Kidney epithelial cell (primary cell): ENCODE data around the gene HPGDS. TPM values are rescaled to one million over a fixed set of nuclear protein-coding genes. Genes with fewer than 3 reads are reported as not detected.

Experiments used
- DNase-seq: peaks from one replicate; pipeline ENCODE4 v3.0.0-alpha.2; 2010; ENCODE audit warnings: low read depth
- H3K27me3 ChIP-seq: 2 replicates; pipeline ENCODE4 v1.6.0; 2011; ENCODE audit warnings: low read length; ENCODE audit not compliant: control insufficient read depth, insufficient read depth
- H3K36me3 ChIP-seq: 2 replicates; pipeline ENCODE4 v1.5.1; 2011; ENCODE audit warnings: low read length; ENCODE audit not compliant: control insufficient read depth, insufficient read depth
- H3K4me3 ChIP-seq: 2 replicates; pipeline ENCODE4 v1.5.1; 2011; ENCODE audit warnings: low read depth, mild to moderate bottlenecking, control low read depth, low read length
- total RNA-seq: library from RNA; depleted of rRNA; stranded (reverse); fragments of >200 nt; gene quantifications from 2 replicates; pipeline ENCODE4 v1.2.3, GENCODE V29; 2015
- TF ChIP-seq, protein P1 (sequence below): IDR thresholded peaks from 2 replicates; pipeline ENCODE4 v1.5.1; 2011; ENCODE audit warnings: mild to moderate bottlenecking, moderate library complexity, low read length, control low read depth, inconsistent platforms; ENCODE audit not compliant: insufficient read depth, poor library complexity, severe bottlenecking

The HPGDS gene
- total RNA-seq, 1 donor from 2014 or later = not detected

DNA sequence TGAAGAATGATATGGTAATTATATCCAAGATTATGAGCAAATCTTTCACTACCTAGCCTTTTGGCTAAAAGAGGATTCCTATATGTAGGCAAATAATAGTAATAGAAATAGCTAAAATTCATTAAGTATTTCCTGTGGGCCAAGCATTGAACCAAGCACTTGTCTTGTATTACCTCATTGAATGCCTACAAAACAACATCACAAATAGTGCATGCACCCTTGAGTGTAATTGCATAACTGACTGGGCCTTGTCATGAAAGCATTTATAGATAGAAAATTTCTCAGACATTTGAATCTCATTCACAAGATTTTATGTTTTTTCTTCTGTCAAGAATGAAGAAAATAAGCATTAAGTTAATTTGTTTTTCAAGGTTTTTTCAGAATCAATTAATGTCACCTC is 3.9 kb upstream of the HPGDS start:
- no peaks in the 10 kb centered on the region for H3K27me3 ChIP-seq
- TF ChIP-seq, protein P1, sequence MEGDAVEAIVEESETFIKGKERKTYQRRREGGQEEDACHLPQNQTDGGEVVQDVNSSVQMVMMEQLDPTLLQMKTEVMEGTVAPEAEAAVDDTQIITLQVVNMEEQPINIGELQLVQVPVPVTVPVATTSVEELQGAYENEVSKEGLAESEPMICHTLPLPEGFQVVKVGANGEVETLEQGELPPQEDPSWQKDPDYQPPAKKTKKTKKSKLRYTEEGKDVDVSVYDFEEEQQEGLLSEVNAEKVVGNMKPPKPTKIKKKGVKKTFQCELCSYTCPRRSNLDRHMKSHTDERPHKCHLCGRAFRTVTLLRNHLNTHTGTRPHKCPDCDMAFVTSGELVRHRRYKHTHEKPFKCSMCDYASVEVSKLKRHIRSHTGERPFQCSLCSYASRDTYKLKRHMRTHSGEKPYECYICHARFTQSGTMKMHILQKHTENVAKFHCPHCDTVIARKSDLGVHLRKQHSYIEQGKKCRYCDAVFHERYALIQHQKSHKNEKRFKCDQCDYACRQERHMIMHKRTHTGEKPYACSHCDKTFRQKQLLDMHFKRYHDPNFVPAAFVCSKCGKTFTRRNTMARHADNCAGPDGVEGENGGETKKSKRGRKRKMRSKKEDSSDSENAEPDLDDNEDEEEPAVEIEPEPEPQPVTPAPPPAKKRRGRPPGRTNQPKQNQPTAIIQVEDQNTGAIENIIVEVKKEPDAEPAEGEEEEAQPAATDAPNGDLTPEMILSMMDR = no peak
- no peaks in the 10 kb centered on the region for H3K36me3 ChIP-seq
- no peak overlapping the region for H3K4me3 ChIP-seq
- no peak for DNase-seq

DNA sequence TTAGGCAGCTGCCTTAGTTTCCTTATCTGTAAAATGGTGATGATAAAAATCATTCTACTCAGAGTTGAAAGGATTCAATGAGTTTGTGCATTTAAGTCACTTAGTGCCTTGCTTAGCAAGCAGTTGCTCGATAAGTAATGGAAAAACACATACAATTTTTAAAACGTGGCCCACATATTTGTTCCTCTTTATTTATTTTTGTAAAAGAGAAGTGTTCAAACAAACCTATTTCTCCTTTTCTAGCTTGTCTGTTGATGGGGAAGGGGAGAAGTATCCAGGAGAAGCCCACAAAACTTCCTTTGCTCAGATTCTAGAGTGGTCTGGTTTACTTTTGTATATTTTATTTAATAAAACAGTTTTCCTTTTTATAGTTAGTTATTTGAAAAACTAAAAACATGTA is 3.3 kb upstream of the HPGDS start:
- no peaks in the 10 kb centered on the region for H3K36me3 ChIP-seq
- no peak overlapping the region for H3K4me3 ChIP-seq
- H3K27me3 ChIP-seq = no peaks in the 10 kb centered on the region
- TF ChIP-seq, protein P1 = no peak
- no peak for DNase-seq

DNA sequence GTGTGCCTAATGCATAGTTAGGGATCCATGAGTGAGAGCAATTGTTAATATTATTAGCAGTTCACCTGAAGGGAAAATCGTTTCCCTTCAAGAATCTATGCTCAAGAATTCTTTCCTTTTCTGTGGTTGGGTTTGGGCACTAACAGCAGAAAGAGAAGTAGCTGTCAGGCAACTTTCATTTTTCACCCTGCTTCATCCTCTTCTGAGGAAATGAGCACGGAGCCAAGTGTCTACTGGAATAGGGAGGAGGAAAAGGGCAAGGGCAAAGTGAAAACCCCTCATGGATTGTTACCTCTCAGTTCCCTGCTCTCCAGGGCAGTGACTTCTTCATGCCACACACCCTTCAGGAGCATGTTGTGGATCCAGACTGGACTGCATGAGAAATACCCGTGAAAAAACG is 2.6 kb upstream of the HPGDS start:
- H3K36me3 ChIP-seq = no peaks in the 10 kb centered on the region
- H3K4me3 ChIP-seq = no peak overlapping the region
- no peaks in the 10 kb centered on the region for H3K27me3 ChIP-seq
- TF ChIP-seq, protein P1 = no peak
- DNase-seq = no peak

DNA sequence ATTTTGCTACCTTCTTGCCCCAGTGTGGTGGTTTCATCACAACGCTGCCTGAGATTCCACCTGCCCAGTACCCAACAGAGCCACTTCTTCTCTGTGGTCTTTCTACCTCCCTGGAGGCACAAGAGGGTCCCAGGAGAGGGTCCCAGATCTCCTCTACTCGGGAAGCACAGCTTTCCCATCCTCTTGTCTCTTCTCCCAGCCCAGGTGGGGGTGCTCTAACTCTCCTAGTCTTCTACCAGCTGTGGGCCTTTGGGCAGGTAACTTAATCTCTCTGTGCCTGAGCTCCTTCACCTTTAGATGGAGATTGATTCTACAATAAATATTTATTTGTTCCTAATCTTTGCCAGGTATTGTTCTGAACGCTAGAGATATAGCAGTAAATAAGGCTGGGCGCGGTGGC is 1.8 kb upstream of the HPGDS start:
- Histone ChIP-seq H3K4me3 (no peak overlapping the region), H3K36me3 (no peaks in the 10 kb centered on the region), H3K27me3 (no peaks in the 10 kb centered on the region)
- TF ChIP-seq, protein P1 = no peak
- no peak for DNase-seq

DNA sequence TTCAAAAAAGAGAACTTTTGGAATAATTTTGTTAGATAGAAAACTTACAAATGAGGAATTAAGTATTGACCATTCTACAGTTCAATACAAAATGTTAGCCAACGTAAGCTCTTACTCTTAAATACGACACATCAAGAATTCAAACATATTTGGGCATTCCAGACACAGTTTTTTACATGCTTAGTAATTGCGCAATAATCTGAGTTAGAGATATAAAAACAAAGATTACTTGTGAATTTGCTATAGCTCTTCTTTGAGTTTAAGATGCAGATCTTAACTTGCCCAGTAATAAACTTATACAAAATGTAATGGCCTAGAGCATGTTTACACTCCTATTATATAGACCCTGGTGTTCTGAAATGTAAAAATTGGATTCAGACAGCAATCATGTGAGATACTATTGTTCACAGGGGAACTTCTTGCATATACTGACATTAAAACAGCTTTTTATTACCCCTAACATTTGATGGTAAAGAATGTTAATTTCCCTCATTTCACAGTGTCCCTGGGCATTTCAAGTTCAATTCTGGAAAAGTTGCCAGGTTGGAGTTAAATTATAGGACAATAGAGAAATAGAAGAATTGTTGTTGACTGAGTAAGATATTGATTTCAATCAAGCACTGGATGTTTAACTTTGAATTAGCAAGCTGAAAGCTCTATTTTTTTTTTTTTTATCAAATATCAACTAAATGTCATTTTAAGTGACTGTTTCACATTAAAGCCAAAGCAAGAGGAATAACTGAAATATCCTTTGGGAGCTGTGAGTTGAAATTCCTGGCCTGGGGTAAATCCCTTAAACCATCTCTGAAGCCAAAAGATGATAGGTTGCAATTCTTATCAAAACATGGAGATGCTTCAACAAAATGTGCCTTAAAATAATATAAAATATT is 910 bp downstream of the HPGDS start:
- no peak overlapping the region for H3K4me3 ChIP-seq
- no peaks in the 10 kb centered on the region for H3K36me3 ChIP-seq
- DNase-seq = no peak
- TF ChIP-seq, protein P1 = no peak
- H3K27me3 ChIP-seq = no peaks in the 10 kb centered on the region

DNA sequence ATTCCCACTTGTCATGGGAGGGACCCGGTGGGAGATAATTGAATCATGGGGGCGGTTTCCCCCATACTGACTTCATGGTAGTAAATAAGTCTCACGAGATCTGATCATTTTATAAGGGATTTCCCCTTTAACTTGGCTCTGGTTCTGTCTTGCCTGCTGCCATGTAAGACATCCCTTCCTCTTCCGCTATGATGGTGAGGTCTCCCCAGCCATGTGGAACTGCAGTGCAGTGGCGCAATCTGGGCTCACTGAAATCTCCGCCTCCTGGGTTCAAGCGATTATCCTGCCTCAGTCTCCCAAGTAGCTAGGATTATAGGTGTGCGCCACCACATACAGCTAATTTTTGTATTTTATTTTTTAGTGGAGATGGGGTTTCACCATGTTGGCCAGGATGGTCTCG is 2.9 kb downstream of the HPGDS start:
- Histone ChIP-seq H3K27me3 (no peaks in the 10 kb centered on the region), H3K36me3 (no peaks in the 10 kb centered on the region), H3K4me3 (no peak overlapping the region)
- DNase-seq = no peak
- TF ChIP-seq, protein P1 = no peak
